HepG2 (cell line): ENCODE data around the gene ME2.

Experiments used
- IRF2 ChIP-seq: IDR thresholded peaks from 2 replicates; pipeline ENCODE4 v1.6.1; 2018; ENCODE audit warnings: missing genetic modification reagents, missing compliant biosample characterization
- LCORL ChIP-seq, 2 experiments: fragments of 450-650 bp in 1 of 2; sonication (generic) in 1 of 2; formaldehyde crosslinking in 1 of 2; IDR thresholded peaks; 2 replicates each; pipeline versions ENCODE4 v1.5.0 to v1.6.1; 2017 to 2020; ENCODE audit warnings: antibody characterized with exemption in 1 of 2, missing genetic modification reagents in 1 of 2
- MAZ ChIP-seq, 2 experiments: sonication (generic) in 1 of 2; formaldehyde crosslinking in 1 of 2; IDR thresholded peaks; 2 replicates each; pipeline versions ENCODE4 v1.5.0 to v1.6.1; 2012 to 2020; ENCODE audit warnings: low read depth in 2 of 2, mild to moderate bottlenecking in 2 of 2, borderline replicate concordance in 1 of 2, improper control_type of control experiment in 1 of 2, low read length in 1 of 2, missing genetic modification reagents in 1 of 2, moderate library complexity in 1 of 2
- TCF7L2 ChIP-seq: IDR thresholded peaks from 2 replicates; pipeline ENCODE4 v1.6.1; 2011; ENCODE audit warnings: mild to moderate bottlenecking, low read depth, low read length, moderate library complexity
- ZNF567 ChIP-seq: sonication (generic); formaldehyde crosslinking; IDR thresholded peaks from 2 replicates; pipeline ENCODE4 v1.8.1; 2023; ENCODE audit warnings: mild to moderate bottlenecking, missing genetic modification reagents, borderline replicate concordance

GRCh38 chr18:50981381-50981780, 102.5 kb downstream of the ME2 start:
- TF ChIP-seq ZNF567 (CRISPR knock-in tag) (no peak), LCORL (IDR thresholded peaks at IDR 0.05) (no peak), LCORL (CRISPR knock-in tag; IDR thresholded peaks at IDR 0.05) (no peak), MAZ (IDR thresholded peaks at IDR 0.05; ENCODE audit: borderline replicate concordance, low read depth, low read length) (no peak), MAZ (CRISPR knock-in tag; IDR thresholded peaks at IDR 0.05; ENCODE audit: low read depth) (no peak), IRF2 (CRISPR knock-in tag) (no peak), TCF7L2 (no peak)
